Neural crest cell (in vitro differentiated cells): ENCODE measurements around the gene ITPR3. TPM values are rescaled to one million over a fixed set of nuclear protein-coding genes. Genes with fewer than 3 reads are reported as not detected.

Experiments
- DNase-seq: peaks from one replicate; pipeline ENCODE4 v3.0.0; 2021; ENCODE audit warnings: low read depth, mixed read lengths, low spot score
- H3K27ac Mint-ChIP-seq: one replicate; pipeline ENCODE4 v1.8.0; 2021; ENCODE audit warnings: mild to moderate bottlenecking, mixed read lengths; ENCODE audit not compliant: unreplicated experiment
- H3K27me3 Mint-ChIP-seq: 2 replicates; pipeline ENCODE4 v1.8.0; 2021; ENCODE audit warnings: low read depth, mild to moderate bottlenecking, mixed read lengths
- H3K36me3 Mint-ChIP-seq: 2 replicates; pipeline ENCODE4 v1.8.0; 2021; ENCODE audit warnings: low read depth, mild to moderate bottlenecking, mixed read lengths
- H3K4me1 Mint-ChIP-seq: 2 replicates; pipeline ENCODE4 v1.8.0; 2021; ENCODE audit warnings: mixed read lengths
- H3K4me3 Mint-ChIP-seq: one replicate; pipeline ENCODE4 v1.8.0; 2021; ENCODE audit warnings: mild to moderate bottlenecking, mixed read lengths
- H3K9me3 Mint-ChIP-seq: 2 replicates; pipeline ENCODE4 v1.8.0; 2021; ENCODE audit warnings: mixed read lengths
- CTCF ChIP-seq: fragments of 200-600 bp; sonication (generic); conservative IDR thresholded peaks from 2 replicates; pipeline ENCODE4 v1.5.0; 2021; ENCODE audit warnings: antibody characterized with exemption, mild to moderate bottlenecking
- total RNA-seq: library from RNA; stranded (reverse); gene quantifications from 2 replicates; pipeline ENCODE4 v1.2.1, GENCODE V29; 2021

Gene ITPR3
- total RNA-seq, 1 donor from 2014 or later: 16.0 TPM

GRCh38 chr6:33705955-33706725, 85.0 kb downstream of the ITPR3 start:
- Mint-ChIP-seq H3K4me1 (peaks cover 38% of the 10 kb centered on the region), H3K27ac (no peak overlapping the region), H3K4me3 (peak overlapping the region; percentile 64), H3K36me3 (peaks cover 17% of the 10 kb centered on the region), H3K27me3 (no peaks in the 10 kb centered on the region), H3K9me3 (no peaks in the 10 kb centered on the region)
- TF ChIP-seq CTCF: no peak
- no peak for DNase-seq

- Mint-ChIP-seq H3K36me3 (peaks cover 19% of the 10 kb centered on the region), H3K4me1 (peaks cover 37% of the 10 kb centered on the region), H3K27ac (peak overlapping the region; percentile 39), H3K4me3 (peak overlapping the region; percentile 5), H3K9me3 (peaks cover 4% of the 10 kb centered on the region), H3K27me3 (peaks cover 3% of the 10 kb centered on the region)
- TF ChIP-seq CTCF: no peak
- no peak for DNase-seq
Observed at GRCh38 chr6:33707771-33708170, 86.6 kb downstream of the ITPR3 start.

- no peak overlapping the region for H3K4me3 Mint-ChIP-seq
- no peak for DNase-seq
- peaks cover 4% of the 10 kb centered on the region for H3K9me3 Mint-ChIP-seq
- peaks cover 19% of the 10 kb centered on the region for H3K36me3 Mint-ChIP-seq
- peaks cover 33% of the 10 kb centered on the region for H3K4me1 Mint-ChIP-seq
- H3K27ac Mint-ChIP-seq: no peak overlapping the region
- no peak for TF ChIP-seq CTCF
- H3K27me3 Mint-ChIP-seq: peaks cover 3% of the 10 kb centered on the region
Observed at GRCh38 chr6:33708516-33709204, 87.5 kb downstream of the ITPR3 start.

- Mint-ChIP-seq H3K27me3 (peaks cover 3% of the 10 kb centered on the region), H3K4me3 (peak overlapping the region; percentile 100), H3K4me1 (peaks cover 32% of the 10 kb centered on the region), H3K27ac (no peak overlapping the region), H3K9me3 (peaks cover 4% of the 10 kb centered on the region), H3K36me3 (peaks cover 19% of the 10 kb centered on the region)
- no peak for DNase-seq
- TF ChIP-seq CTCF: no peak
Observed at GRCh38 chr6:33709605-33710295, 88.6 kb downstream of the ITPR3 start.

GRCh38 chr6:33710296-33711121, 89.4 kb downstream of the ITPR3 start:
- no peak for DNase-seq
- peak overlapping the region; percentile 100 for H3K4me3 Mint-ChIP-seq
- peaks cover 32% of the 10 kb centered on the region for H3K4me1 Mint-ChIP-seq
- peaks cover 19% of the 10 kb centered on the region for H3K36me3 Mint-ChIP-seq
- H3K27ac Mint-ChIP-seq: peak overlapping the region; percentile 96
- H3K27me3 Mint-ChIP-seq: peaks cover 3% of the 10 kb centered on the region
- peaks cover 4% of the 10 kb centered on the region for H3K9me3 Mint-ChIP-seq
- no peak for TF ChIP-seq CTCF
